Liver (tissue), 9 donors: ENCODE data around the gene PALD1. TPM values are rescaled to one million over a fixed set of nuclear protein-coding genes. Genes with fewer than 3 reads are reported as not detected.

Experiments
- DNase-seq: peaks from one replicate; pipeline ENCODE4 v3.0.0-alpha.2; 2017; ENCODE audit warnings: low spot score
- H3K27ac ChIP-seq, 2 donors: one replicate each; pipeline ENCODE4 v1.7.0; 2013; ENCODE audit warnings: inconsistent platforms in 2 of 2, low read length in 2 of 2, control low read depth in 1 of 2, low read depth in 1 of 2, mild to moderate bottlenecking in 1 of 2
- H3K27me3 ChIP-seq, 4 donors: one replicate each; pipeline versions ENCODE4 v1.6.1 to v1.7.0; 2013; ENCODE audit warnings: low read length in 3 of 4, inconsistent platforms in 1 of 4, mild to moderate bottlenecking in 1 of 4, moderate library complexity in 1 of 4; ENCODE audit not compliant: control insufficient read depth in 4 of 4, insufficient read depth in 4 of 4
- H3K36me3 ChIP-seq, 4 donors: one replicate each; pipeline versions ENCODE4 v1.6.1 to v1.7.0; 2013; ENCODE audit warnings: low read length in 3 of 4, mild to moderate bottlenecking in 3 of 4, low read depth in 1 of 4, moderate library complexity in 1 of 4; ENCODE audit not compliant: control insufficient read depth in 4 of 4, insufficient read depth in 3 of 4
- H3K4me1 ChIP-seq, 4 donors: one replicate each; pipeline versions ENCODE4 v1.6.1 to v1.7.0; 2013; ENCODE audit warnings: low read length in 3 of 4, mild to moderate bottlenecking in 3 of 4, moderate library complexity in 1 of 4; ENCODE audit not compliant: control insufficient read depth in 4 of 4, insufficient read depth in 4 of 4
- H3K4me3 ChIP-seq, 3 donors: one replicate each; pipeline versions ENCODE4 v1.6.1 to v1.7.0; 2013; ENCODE audit warnings: low read length in 3 of 3, control low read depth in 1 of 3, low read depth in 1 of 3, mild to moderate bottlenecking in 1 of 3
- H3K9ac ChIP-seq, 2 donors: one replicate each; pipeline ENCODE4 v1.7.0; 2013; ENCODE audit warnings: low read length in 2 of 2, mild to moderate bottlenecking in 2 of 2, moderate library complexity in 2 of 2, control low read depth in 1 of 2, low read depth in 1 of 2
- H3K9me3 ChIP-seq, 4 donors: one replicate each; pipeline versions ENCODE4 v1.6.1 to v1.7.0; 2013; ENCODE audit warnings: low read length in 3 of 4; ENCODE audit not compliant: control insufficient read depth in 4 of 4
- ATF3 ChIP-seq: IDR thresholded peaks from 2 replicates; pipeline ENCODE4 v1.6.1; 2016; ENCODE audit warnings: antibody characterized with exemption
- CTCF ChIP-seq: fragments of 150-350 bp; IDR thresholded peaks from 2 replicates; pipeline ENCODE4 v1.5.1; 2017; ENCODE audit warnings: improper control_type of control experiment, low read depth, low read length; ENCODE audit not compliant: missing input control
- EGR1 ChIP-seq, 2 donors: IDR thresholded peaks; 2 replicates each; pipeline ENCODE4 v1.6.1; 2016 to 2018; ENCODE audit warnings: antibody characterized with exemption in 2 of 2, low read depth in 2 of 2
- FOXA2 ChIP-seq: IDR thresholded peaks from 2 replicates; pipeline ENCODE4 v1.6.1; 2016; ENCODE audit warnings: antibody characterized with exemption
- GABPA ChIP-seq, 2 donors: IDR thresholded peaks in 1 of 2; conservative IDR thresholded peaks in 1 of 2; 2 replicates each; pipeline ENCODE4 v1.6.1; 2016; ENCODE audit warnings: antibody characterized with exemption in 2 of 2, mild to moderate bottlenecking in 1 of 2, moderate library complexity in 1 of 2
- HNF4A ChIP-seq, 2 donors: conservative IDR thresholded peaks; 2 replicates each; pipeline ENCODE4 v1.6.1; 2016; ENCODE audit warnings: antibody characterized with exemption in 2 of 2, mild to moderate bottlenecking in 2 of 2
- HNF4G ChIP-seq: IDR thresholded peaks from 2 replicates; pipeline ENCODE4 v1.6.1; 2016; ENCODE audit warnings: antibody characterized with exemption
- JUND ChIP-seq, 2 donors: IDR thresholded peaks; 2 replicates each; pipeline ENCODE4 v1.6.1; 2016; ENCODE audit warnings: antibody characterized with exemption in 2 of 2
- MAX ChIP-seq: IDR thresholded peaks from 2 replicates; pipeline ENCODE4 v1.6.1; 2016; ENCODE audit warnings: antibody characterized with exemption
- NR2F2 ChIP-seq: IDR thresholded peaks from 2 replicates; pipeline ENCODE4 v1.6.1; 2016; ENCODE audit warnings: antibody characterized with exemption
- RAD21 ChIP-seq, 2 donors: IDR thresholded peaks; 2 replicates each; pipeline ENCODE4 v1.6.1; 2016; ENCODE audit warnings: antibody characterized with exemption in 2 of 2, mild to moderate bottlenecking in 2 of 2
- REST ChIP-seq: IDR thresholded peaks from 2 replicates; pipeline ENCODE4 v1.6.1; 2016; ENCODE audit warnings: antibody characterized with exemption, mild to moderate bottlenecking
- RXRA ChIP-seq, 2 donors: IDR thresholded peaks; 2 replicates each; pipeline ENCODE4 v1.6.1; 2017 to 2018; ENCODE audit warnings: antibody characterized with exemption in 2 of 2, mild to moderate bottlenecking in 1 of 2
- TAF1 ChIP-seq: conservative IDR thresholded peaks from 2 replicates; pipeline ENCODE4 v1.6.1; 2016; ENCODE audit warnings: antibody characterized with exemption, mild to moderate bottlenecking
- YY1 ChIP-seq: IDR thresholded peaks from 2 replicates; pipeline ENCODE4 v1.6.1; 2016; ENCODE audit warnings: antibody characterized with exemption, mild to moderate bottlenecking
- WGBS: extraction: QIAGEN DNeasy Blood & Tissue Kit; methylation state at CpG from one replicate; pipeline ENCODE4 v1.1.7; 2013; 5-methylcytosine and 5-hydroxymethylcytosine counted together
- polyA plus RNA-seq, 2 donors: library from polyadenylated mRNA; stranded (reverse) in 1 of 2; unstranded in 1 of 2; fragments of 200-250 nt in 1 of 2; fragments of >200 nt in 1 of 2; fragmentation: Nextera tagmentation in 1 of 2; extraction: Ambion mirVana in 1 of 2; gene quantifications; one replicate each; pipeline versions ENCODE4 v1.2.1 to v1.2.3, GENCODE V29; 2013 to 2015
- total RNA-seq, 2 donors: library from RNA; depleted of rRNA; stranded (reverse); fragments of >200 nt; gene quantifications; one replicate each; pipeline ENCODE4 v1.2.3, GENCODE V29; 2014
- donor health status: healthy.
- donor health status: healthy.
- donor health status: healthy.
- donor health status: healthy.
- donor health status: healthy.

The PALD1 gene
- total and polyA plus RNA-seq, 4 donors, result 0.72 to 4.2 (median 1.4) TPM

GRCh38 chr10:70500812-70501301, 22.3 kb downstream of the PALD1 start (continued):
- no peak for TF ChIP-seq REST
- no peak for TF ChIP-seq YY1

GRCh38 chr10:70502406-70502805, 23.8 kb downstream of the PALD1 start:
- no peak for DNase-seq
- Histone ChIP-seq H3K9ac (no peak overlapping the region), H3K27ac (no peak overlapping the region), H3K4me3 (no peak overlapping the region), H3K36me3 (no peaks in the 10 kb centered on the region), H3K9me3 (no peaks in the 10 kb centered on the region), H3K27me3 (no peaks in the 10 kb centered on the region), H3K4me1 (peaks cover 0 to 13% (median 0%) of the 10 kb centered on the region in 4 donors)
- no peak for TF ChIP-seq JUND (IDR thresholded peaks at IDR 0.05)
- no peak for TF ChIP-seq EGR1 (IDR thresholded peaks at IDR 0.05; ENCODE audit: low read depth in 2 of 2)
- TF ChIP-seq CTCF, result no peak
- 95% methylated on average over 3 of the region's 3 CpGs for WGBS

- DNase-seq, result no peak
- Histone ChIP-seq H3K4me1 (peaks cover 0 to 13% (median 0%) of the 10 kb centered on the region in 4 donors), H3K9ac (no peak overlapping the region), H3K27ac (no peak overlapping the region), H3K36me3 (no peaks in the 10 kb centered on the region), H3K9me3 (no peaks in the 10 kb centered on the region), H3K27me3 (no peaks in the 10 kb centered on the region), H3K4me3 (no peak overlapping the region)
- no peak for TF ChIP-seq GABPA (IDR thresholded peaks at IDR 0.05 in 1 of 2, conservative IDR thresholded peaks at IDR 0.05 in 1 of 2)
- WGBS, result 79% methylated on average over 7 of the region's 7 CpGs
Measured at GRCh38 chr10:70503776-70504175, 25.2 kb downstream of the PALD1 start.

- H3K9me3 ChIP-seq, result no peaks in the 10 kb centered on the region
- no peak overlapping the region for H3K4me3 ChIP-seq
- no peaks in the 10 kb centered on the region for H3K36me3 ChIP-seq
- no peaks in the 10 kb centered on the region for H3K27me3 ChIP-seq
- no peak for DNase-seq
- no peak overlapping the region for H3K9ac ChIP-seq
- no peak overlapping the region for H3K27ac ChIP-seq
- WGBS, result 91% methylated on average over 12 of the region's 12 CpGs
- H3K4me1 ChIP-seq, result peaks cover 0 to 11% (median 4%) of the 10 kb centered on the region in 4 donors
- TF ChIP-seq TAF1 (no peak), EGR1 (IDR thresholded peaks at IDR 0.05; ENCODE audit: low read depth in 2 of 2) (no peak), HNF4A (conservative IDR thresholded peaks at IDR 0.05) (no peak), RAD21 (IDR thresholded peaks at IDR 0.05) (no peak), REST (no peak), FOXA2 (no peak), JUND (IDR thresholded peaks at IDR 0.05) (no peak), NR2F2 (no peak), HNF4G (no peak), RXRA (IDR thresholded peaks at IDR 0.05) (no peak), MAX (no peak), ATF3 (no peak)
Measured at GRCh38 chr10:70504521-70505358, 26.2 kb downstream of the PALD1 start.
